H7 (cell line): ENCODE results near the gene PAPOLB. TPM values are rescaled to one million over a fixed set of nuclear protein-coding genes. Genes with fewer than 3 reads are reported as not detected.

Experiments
- DNase-seq: peaks from one replicate; pipeline ENCODE4 v3.0.0; 2012
- H3K27me3 ChIP-seq: 2 replicates; pipeline ENCODE4 v1.6.0; 2011; ENCODE audit warnings: mild to moderate bottlenecking, low read length; ENCODE audit not compliant: control insufficient read depth, insufficient read depth
- H3K36me3 ChIP-seq: replicated peaks from 2 replicates; pipeline ENCODE4 v1.5.1; 2011; ENCODE audit warnings: low read length; ENCODE audit not compliant: control insufficient read depth, insufficient read depth
- H3K4me3 ChIP-seq: 2 replicates; pipeline ENCODE4 v1.5.1; 2011; ENCODE audit warnings: low read depth, mild to moderate bottlenecking, control low read depth, low read length, moderate library complexity; ENCODE audit not compliant: insufficient read depth
- total RNA-seq: library from RNA; depleted of rRNA; stranded (reverse); fragments of >200 nt; shearing (Covaris generic); gene quantifications from 2 replicates; pipeline ENCODE4 v1.2.3, GENCODE V29; 2014

PAPOLB gene
- total RNA-seq, 1 experiment from 2014 or later = 0.14 TPM

- no peaks in the 10 kb centered on the region for H3K36me3 ChIP-seq
- DNase-seq = no peak
- H3K27me3 ChIP-seq = no peaks in the 10 kb centered on the region
- H3K4me3 ChIP-seq = no peak overlapping the region
These were observed 21.7 kb downstream of the PAPOLB start for GRCh38 chr7:4840079-4840501.

GRCh38 chr7:4838626-4839334 is 23.1 kb downstream of the PAPOLB start:
- H3K36me3 ChIP-seq = no peaks in the 10 kb centered on the region
- H3K4me3 ChIP-seq = no peak overlapping the region
- DNase-seq = no peak
- H3K27me3 ChIP-seq = no peaks in the 10 kb centered on the region

- Histone ChIP-seq H3K36me3 (no peaks in the 10 kb centered on the region), H3K27me3 (no peaks in the 10 kb centered on the region), H3K4me3 (no peak overlapping the region)
- DNase-seq = peak; percentile 92
These were observed 23.8 kb downstream of the PAPOLB start for GRCh38 chr7:4837803-4838625.

GRCh38 chr7:4837041-4837802 is 24.6 kb downstream of the PAPOLB start:
- DNase-seq = peak; percentile 48
- Histone ChIP-seq H3K4me3 (no peak overlapping the region), H3K27me3 (no peaks in the 10 kb centered on the region), H3K36me3 (no peaks in the 10 kb centered on the region)

GRCh38 chr7:4836206-4836661 is 25.6 kb downstream of the PAPOLB start:
- no peaks in the 10 kb centered on the region for H3K27me3 ChIP-seq
- no peaks in the 10 kb centered on the region for H3K36me3 ChIP-seq
- DNase-seq = peak; percentile 46
- no peak overlapping the region for H3K4me3 ChIP-seq

- DNase-seq = peak; percentile 52
- no peaks in the 10 kb centered on the region for H3K36me3 ChIP-seq
- no peaks in the 10 kb centered on the region for H3K27me3 ChIP-seq
- H3K4me3 ChIP-seq = no peak overlapping the region
These were observed 26.2 kb downstream of the PAPOLB start for GRCh38 chr7:4835398-4836205.

- Histone ChIP-seq H3K4me3 (no peak overlapping the region), H3K36me3 (no peaks in the 10 kb centered on the region), H3K27me3 (no peaks in the 10 kb centered on the region)
- DNase-seq = peak; percentile 54
These were observed 27.0 kb downstream of the PAPOLB start for GRCh38 chr7:4834601-4835397.

- Histone ChIP-seq H3K36me3 (no peaks in the 10 kb centered on the region), H3K27me3 (no peaks in the 10 kb centered on the region), H3K4me3 (no peak overlapping the region)
- DNase-seq = peak; percentile 35
These were observed 27.9 kb downstream of the PAPOLB start for GRCh38 chr7:4833691-4834600.

- H3K36me3 ChIP-seq = no peaks in the 10 kb centered on the region
- H3K4me3 ChIP-seq = no peak overlapping the region
- no peak for DNase-seq
- no peaks in the 10 kb centered on the region for H3K27me3 ChIP-seq
These were observed 28.7 kb downstream of the PAPOLB start for GRCh38 chr7:4833176-4833575.

- no peak for DNase-seq
- H3K27me3 ChIP-seq = no peaks in the 10 kb centered on the region
- H3K4me3 ChIP-seq = no peak overlapping the region
- H3K36me3 ChIP-seq = no peaks in the 10 kb centered on the region
These were observed 29.1 kb downstream of the PAPOLB start for GRCh38 chr7:4832711-4833110.

GRCh38 chr7:4831723-4832495 is 29.9 kb downstream of the PAPOLB start:
- Histone ChIP-seq H3K27me3 (no peaks in the 10 kb centered on the region), H3K4me3 (no peak overlapping the region), H3K36me3 (no peaks in the 10 kb centered on the region)
- DNase-seq = no peak

GRCh38 chr7:4830176-4830575 is 31.7 kb downstream of the PAPOLB start:
- H3K27me3 ChIP-seq = no peaks in the 10 kb centered on the region
- DNase-seq = peak; percentile 91
- no peak overlapping the region for H3K4me3 ChIP-seq
- H3K36me3 ChIP-seq = no peaks in the 10 kb centered on the region
